Skin epidermis (tissue), 12 donors: ENCODE measurements around the gene SHLD1.
"Not testable (repeated sequence)": the region's sequence is repeated elsewhere in the genome, so short reads cannot be mapped to it uniquely, and the experiment has no call there.

ENCODE experiments used
- H3K27ac ChIP-seq, 21 experiments: fragments of 200-600 bp; sonication (generic) in 11 of 21; one replicate each; pipeline ENCODE4 v1.5.0; 2020; ENCODE audit warnings: mild to moderate bottlenecking in 3 of 21, inconsistent platforms in 2 of 21, moderate library complexity in 2 of 21
- H3K4me3 ChIP-seq, 7 experiments: fragments of 200-600 bp; sonication (generic) in 2 of 7; one replicate each; pipeline ENCODE4 v1.5.0; 2020; ENCODE audit warnings: inconsistent platforms in 2 of 7, mild to moderate bottlenecking in 2 of 7, moderate library complexity in 1 of 7

SHLD1 gene

GRCh38 chr20:5734602-5735001, 15.6 kb upstream of the SHLD1 start:
- no peak overlapping the region for H3K27ac ChIP-seq
- H3K4me3 ChIP-seq, result no peak overlapping the region

- Histone ChIP-seq H3K4me3 (no peak overlapping the region), H3K27ac (peak overlapping the region in 2 of 21 experiments; percentile 17 to 76)
These were observed 14.2 kb upstream of the SHLD1 start for GRCh38 chr20:5735845-5736510.

- H3K27ac ChIP-seq, result peak overlapping the region in 4 of 21 experiments; percentile 11 to 76 (median 43)
- no peak overlapping the region for H3K4me3 ChIP-seq
These were observed 12.6 kb upstream of the SHLD1 start for GRCh38 chr20:5737619-5737953.

- Histone ChIP-seq H3K27ac (peak overlapping the region in 4 of 21 experiments; percentile 11 to 76 (median 30)), H3K4me3 (no peak overlapping the region)
These were observed 12.2 kb upstream of the SHLD1 start for GRCh38 chr20:5737966-5738365.

GRCh38 chr20:5740643-5741042, 9.6 kb upstream of the SHLD1 start:
- not testable (repeated sequence) for H3K4me3 ChIP-seq, H3K27ac ChIP-seq

- H3K27ac ChIP-seq, result no peak overlapping the region
- H3K4me3 ChIP-seq, result no peak overlapping the region
These were observed 9.1 kb upstream of the SHLD1 start for GRCh38 chr20:5741089-5741488.

- Histone ChIP-seq H3K27ac (no peak overlapping the region), H3K4me3 (no peak overlapping the region)
These were observed 8.2 kb upstream of the SHLD1 start for GRCh38 chr20:5742041-5742440.

- Histone ChIP-seq H3K4me3 (no peak overlapping the region), H3K27ac (no peak overlapping the region)
These were observed 4.7 kb upstream of the SHLD1 start for GRCh38 chr20:5745416-5746030.

- no peak overlapping the region for H3K4me3 ChIP-seq
These were observed 4.1 kb upstream of the SHLD1 start for GRCh38 chr20:5746064-5746463.

GRCh38 chr20:5748246-5748645, 2.0 kb upstream of the SHLD1 start:
- Histone ChIP-seq H3K4me3 (no peak overlapping the region), H3K27ac (no peak overlapping the region)

More at GRCh38 chr20:5746064-5746463, 4.1 kb upstream of the SHLD1 start:
- no peak overlapping the region for H3K27ac ChIP-seq

- Histone ChIP-seq H3K27ac (peak overlapping the region in 6 of 21 experiments; percentile 95 to 99 (median 97)), H3K4me3 (peak overlapping the region in 1 of 7 experiments; percentile 44)
These were observed 669 bp upstream of the SHLD1 start for GRCh38 chr20:5749512-5749951.

GRCh38 chr20:5751856-5752255, 1.7 kb downstream of the SHLD1 start:
- Histone ChIP-seq H3K27ac (no peak overlapping the region), H3K4me3 (no peak overlapping the region)

GRCh38 chr20:5753814-5754213, 3.6 kb downstream of the SHLD1 start:
- no peak overlapping the region for H3K27ac ChIP-seq
- H3K4me3 ChIP-seq, result no peak overlapping the region

- Histone ChIP-seq H3K4me3 (no peak overlapping the region), H3K27ac (no peak overlapping the region)
These were observed 7.7 kb downstream of the SHLD1 start for GRCh38 chr20:5757949-5758348.

- Histone ChIP-seq H3K4me3 (no peak overlapping the region), H3K27ac (no peak overlapping the region)
These were observed 16.0 kb downstream of the SHLD1 start for GRCh38 chr20:5766085-5766764.

GRCh38 chr20:5767493-5768098, 17.4 kb downstream of the SHLD1 start:
- Histone ChIP-seq H3K27ac (no peak overlapping the region), H3K4me3 (no peak overlapping the region)

- Histone ChIP-seq H3K4me3 (no peak overlapping the region), H3K27ac (no peak overlapping the region)
These were observed 20.2 kb downstream of the SHLD1 start for GRCh38 chr20:5770231-5770986.

- no peak overlapping the region for H3K27ac ChIP-seq
- no peak overlapping the region for H3K4me3 ChIP-seq
These were observed 20.8 kb downstream of the SHLD1 start for GRCh38 chr20:5770987-5771318.

- no peak overlapping the region for H3K4me3 ChIP-seq
- H3K27ac ChIP-seq, result no peak overlapping the region
These were observed 22.5 kb downstream of the SHLD1 start for GRCh38 chr20:5772704-5773103.

GRCh38 chr20:5773589-5773988, 23.4 kb downstream of the SHLD1 start:
- no peak overlapping the region for H3K27ac ChIP-seq

More at GRCh38 chr20:5773589-5773988, 23.4 kb downstream of the SHLD1 start:
- no peak overlapping the region for H3K4me3 ChIP-seq
